PC-9 (cell line): Measurements from ENCODE around the gene RRBP1.

Source experiments
- EZH2 ChIP-seq: fragments of 200-600 bp; sonication (generic); IDR thresholded peaks from 2 replicates; pipeline ENCODE4 v1.8.0; 2017; ENCODE audit warnings: antibody characterized with exemption, low read depth
- TF ChIP-seq, protein P1 (sequence below): fragments of 200-600 bp; sonication (generic); conservative IDR thresholded peaks from 2 replicates; pipeline ENCODE4 v1.6.1; 2017; ENCODE audit warnings: mixed run types, antibody characterized with exemption, mild to moderate bottlenecking, moderate library complexity

DNA sequence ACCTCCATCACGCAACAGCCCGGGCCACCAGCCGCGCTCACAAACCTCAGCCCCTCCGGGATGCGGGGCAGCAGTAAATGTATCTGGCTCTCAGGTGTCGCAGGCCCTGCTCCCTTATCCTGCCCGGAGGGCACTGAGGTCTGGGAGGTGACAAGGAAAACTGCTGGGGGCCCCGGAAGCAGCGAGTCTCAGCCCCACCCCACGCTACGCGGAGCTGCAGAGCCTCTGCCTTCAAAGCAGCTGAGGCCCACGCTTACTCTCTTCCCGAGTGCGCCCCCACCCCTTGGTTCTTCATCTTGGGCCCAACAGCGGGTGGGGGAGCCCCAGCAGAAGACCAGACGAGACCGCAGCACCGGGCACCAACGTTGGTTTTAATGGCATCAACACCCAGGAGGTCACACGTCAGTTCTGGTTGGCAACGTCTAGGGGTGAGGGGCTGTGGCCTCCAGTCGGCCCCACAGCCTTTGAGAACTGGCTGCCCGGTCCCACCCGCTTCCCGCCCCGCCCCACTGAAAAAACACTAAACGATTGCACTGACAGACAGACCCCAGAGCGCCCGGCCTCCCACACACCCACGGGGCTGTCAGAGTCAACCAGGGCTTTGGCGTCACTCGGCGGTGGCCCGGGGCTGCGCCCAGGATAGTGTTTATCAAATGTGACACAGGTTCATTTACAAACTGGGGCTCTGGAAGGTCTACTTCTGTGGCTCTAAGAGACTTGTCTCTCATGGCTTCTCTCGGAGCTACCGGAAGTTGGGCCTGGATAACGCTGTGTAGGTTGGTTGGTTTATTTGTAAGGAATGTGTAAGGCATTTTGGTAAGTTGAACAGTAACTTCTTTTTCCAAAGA is 68.5 kb downstream of the RRBP1 start:
- TF ChIP-seq, protein P1, sequence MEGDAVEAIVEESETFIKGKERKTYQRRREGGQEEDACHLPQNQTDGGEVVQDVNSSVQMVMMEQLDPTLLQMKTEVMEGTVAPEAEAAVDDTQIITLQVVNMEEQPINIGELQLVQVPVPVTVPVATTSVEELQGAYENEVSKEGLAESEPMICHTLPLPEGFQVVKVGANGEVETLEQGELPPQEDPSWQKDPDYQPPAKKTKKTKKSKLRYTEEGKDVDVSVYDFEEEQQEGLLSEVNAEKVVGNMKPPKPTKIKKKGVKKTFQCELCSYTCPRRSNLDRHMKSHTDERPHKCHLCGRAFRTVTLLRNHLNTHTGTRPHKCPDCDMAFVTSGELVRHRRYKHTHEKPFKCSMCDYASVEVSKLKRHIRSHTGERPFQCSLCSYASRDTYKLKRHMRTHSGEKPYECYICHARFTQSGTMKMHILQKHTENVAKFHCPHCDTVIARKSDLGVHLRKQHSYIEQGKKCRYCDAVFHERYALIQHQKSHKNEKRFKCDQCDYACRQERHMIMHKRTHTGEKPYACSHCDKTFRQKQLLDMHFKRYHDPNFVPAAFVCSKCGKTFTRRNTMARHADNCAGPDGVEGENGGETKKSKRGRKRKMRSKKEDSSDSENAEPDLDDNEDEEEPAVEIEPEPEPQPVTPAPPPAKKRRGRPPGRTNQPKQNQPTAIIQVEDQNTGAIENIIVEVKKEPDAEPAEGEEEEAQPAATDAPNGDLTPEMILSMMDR = no peak
- no peak for TF ChIP-seq EZH2
